Neuronal stem cell (in vitro differentiated cells): ENCODE results near the gene TANGO6.

Source experiments
- DNase-seq: peaks from one replicate; pipeline ENCODE4 v3.0.0-alpha.2; 2013; ENCODE audit warnings: low spot score
- H2AFZ ChIP-seq: one replicate; pipeline ENCODE4 v1.6.1; 2013; ENCODE audit warnings: mild to moderate bottlenecking, low read length, inconsistent platforms
- H2AK5ac ChIP-seq: 2 replicates; pipeline ENCODE4 v1.6.1; 2013; ENCODE audit warnings: low read depth, mild to moderate bottlenecking, inconsistent platforms, low read length, moderate library complexity, mixed read lengths
- H2BK120ac ChIP-seq: 2 replicates; pipeline ENCODE4 v1.6.1; 2013; ENCODE audit warnings: low read depth, mild to moderate bottlenecking, inconsistent platforms, low read length, moderate library complexity, mixed read lengths
- H2BK12ac ChIP-seq: one replicate; pipeline ENCODE4 v1.6.1; 2013; ENCODE audit warnings: low read length, inconsistent platforms
- H2BK15ac ChIP-seq: 2 replicates; pipeline ENCODE4 v1.6.1; 2013; ENCODE audit warnings: mild to moderate bottlenecking, low read length, inconsistent platforms, mixed read lengths
- H2BK5ac ChIP-seq: one replicate; pipeline ENCODE4 v1.6.1; 2013; ENCODE audit warnings: inconsistent platforms, mild to moderate bottlenecking, low read length, moderate library complexity
- H3K14ac ChIP-seq: one replicate; pipeline ENCODE4 v1.6.1; 2013; ENCODE audit warnings: low read length, inconsistent platforms
- H3K18ac ChIP-seq: 2 replicates; pipeline ENCODE4 v1.6.1; 2013; ENCODE audit warnings: low read length, inconsistent platforms
- H3K23ac ChIP-seq: 2 replicates; pipeline ENCODE4 v1.6.1; 2013; ENCODE audit warnings: low read depth, mild to moderate bottlenecking, mixed read lengths, low read length, inconsistent platforms; ENCODE audit not compliant: poor library complexity
- H3K27ac ChIP-seq: replicated peaks from 3 replicates; pipeline ENCODE4 v1.5.1; 2013; ENCODE audit warnings: low read length, inconsistent platforms
- H3K27me3 ChIP-seq, 3 experiments: 2 replicates each; pipeline ENCODE4 v1.6.1; 2013; ENCODE audit warnings: low read length in 3 of 3, mild to moderate bottlenecking in 2 of 3, inconsistent platforms in 1 of 3, low read depth in 1 of 3, mixed read lengths in 1 of 3, moderate library complexity in 1 of 3; ENCODE audit not compliant: control insufficient read depth in 3 of 3, insufficient read depth in 3 of 3
- H3K36me3 ChIP-seq, 2 donors: replicated peaks in 1 of 2; 2 replicates each; pipeline ENCODE4 v1.6.1; 2013; ENCODE audit warnings: low read length in 2 of 2; ENCODE audit not compliant: control insufficient read depth in 2 of 2, insufficient read depth in 2 of 2
- H3K4ac ChIP-seq: 2 replicates; pipeline ENCODE4 v1.6.1; 2013; ENCODE audit warnings: inconsistent platforms, mild to moderate bottlenecking, low read length, moderate library complexity
- H3K4me1 ChIP-seq, 2 donors: 1 replicate in 1 of 2; 2 replicates in 1 of 2; pipeline ENCODE4 v1.6.1; 2013; ENCODE audit warnings: low read length in 2 of 2, low read depth in 1 of 2; ENCODE audit not compliant: control insufficient read depth in 2 of 2, insufficient read depth in 1 of 2
- H3K4me2 ChIP-seq: one replicate; pipeline ENCODE4 v1.6.1; 2013; ENCODE audit warnings: mild to moderate bottlenecking, low read length, inconsistent platforms; ENCODE audit not compliant: insufficient read depth, poor library complexity, severe bottlenecking
- H3K4me3 ChIP-seq, 2 donors: 2 replicates each; pipeline ENCODE4 v1.5.1; 2013; ENCODE audit warnings: low read length in 2 of 2, mild to moderate bottlenecking in 2 of 2, inconsistent platforms in 1 of 2, moderate library complexity in 1 of 2
- H3K79me1 ChIP-seq: one replicate; pipeline ENCODE4 v1.6.1; 2013; ENCODE audit warnings: low read depth, mild to moderate bottlenecking, inconsistent platforms, low read length, moderate library complexity
- H3K9ac ChIP-seq: one replicate; pipeline ENCODE4 v1.6.1; 2013; ENCODE audit warnings: mild to moderate bottlenecking, low read depth, low read length, inconsistent platforms; ENCODE audit not compliant: poor library complexity
- H3K9me3 ChIP-seq, 2 donors: replicated peaks in 1 of 2; 2 replicates each; pipeline versions ENCODE3 to v1.6.1; 2013; ENCODE audit warnings: low read length in 2 of 2, mild to moderate bottlenecking in 2 of 2, inconsistent platforms in 1 of 2, low read depth in 1 of 2, mixed read lengths in 1 of 2, moderate library complexity in 1 of 2; ENCODE audit not compliant: control insufficient read depth in 2 of 2, insufficient read depth in 1 of 2
- H4K8ac ChIP-seq: one replicate; pipeline ENCODE4 v1.6.1; 2013; ENCODE audit warnings: low read depth, mild to moderate bottlenecking, inconsistent platforms, low read length, moderate library complexity
- H4K91ac ChIP-seq: one replicate; pipeline ENCODE4 v1.6.1; 2013; ENCODE audit warnings: low read length, low read depth, mild to moderate bottlenecking, inconsistent platforms; ENCODE audit not compliant: poor library complexity
- WGBS, 2 donors: extraction: QIAGEN DNeasy Blood & Tissue Kit; methylation state at CpG; one replicate each; pipeline ENCODE4 v1.1.7; 2013; ENCODE audit warnings: missing lambda C conversion rate in 2 of 2, mixed read lengths in 1 of 2; ENCODE audit not compliant: insufficient read length in 2 of 2, insufficient replicate concordance in 1 of 2; ENCODE audit errors: extremely low coverage in 2 of 2; 5-methylcytosine and 5-hydroxymethylcytosine counted together

Gene TANGO6

GRCh38 chr16:68873635-68874471 is 30.5 kb downstream of the TANGO6 start:
- Histone ChIP-seq H2BK15ac (no peak overlapping the region), H3K79me1 (no peaks in the 10 kb centered on the region), H2BK5ac (no peak overlapping the region), H4K91ac (no peak overlapping the region), H3K27me3 (no peaks in the 10 kb centered on the region), H3K36me3 (peaks cover 2 to 29% of the 10 kb centered on the region in 2 donors), H3K9ac (no peak overlapping the region), H3K4me3 (no peak overlapping the region), H3K4ac (no peak overlapping the region), H2AK5ac (no peak overlapping the region), H3K23ac (no peak overlapping the region), H3K4me2 (no peak overlapping the region), H2BK120ac (no peak overlapping the region), H3K4me1 (peaks cover 4 to 5% of the 10 kb centered on the region in 2 donors), H2BK12ac (no peak overlapping the region), H4K8ac (no peak overlapping the region), H3K9me3 (peaks cover 0 to 1% of the 10 kb centered on the region in 2 donors), H3K27ac (peak overlapping the region; percentile 58), H3K14ac (no peak overlapping the region), H3K18ac (no peak overlapping the region), H2AFZ (peak overlapping the region; percentile 68)
- DNase-seq: no peak
- no CpG with 5 or more reads among the region's 7 CpGs for WGBS, 2 donors

GRCh38 chr16:68875871-68876270 is 32.5 kb downstream of the TANGO6 start:
- H3K18ac ChIP-seq: no peak overlapping the region
- no peak overlapping the region for H3K27ac ChIP-seq
- WGBS, 2 donors: no CpG with 5 or more reads among the region's 4 CpGs
- peaks cover 2 to 38% of the 10 kb centered on the region in 2 donors for H3K36me3 ChIP-seq
- no peak overlapping the region for H2AFZ ChIP-seq
- no peak overlapping the region for H3K9ac ChIP-seq
- H2BK12ac ChIP-seq: no peak overlapping the region
- H4K8ac ChIP-seq: no peak overlapping the region
- H3K9me3 ChIP-seq: peaks cover 0 to 1% of the 10 kb centered on the region in 2 donors
- peaks cover 4 to 5% of the 10 kb centered on the region in 2 donors for H3K4me1 ChIP-seq
- no peak overlapping the region for H3K4ac ChIP-seq
- no peak overlapping the region for H2BK15ac ChIP-seq
- no peak overlapping the region for H3K4me2 ChIP-seq
- H3K23ac ChIP-seq: no peak overlapping the region
- no peaks in the 10 kb centered on the region for H3K79me1 ChIP-seq
- no peak overlapping the region for H2BK5ac ChIP-seq
- no peak overlapping the region for H2AK5ac ChIP-seq
- no peak for DNase-seq
- no peak overlapping the region for H3K14ac ChIP-seq
- no peaks in the 10 kb centered on the region for H3K27me3 ChIP-seq
- no peak overlapping the region for H4K91ac ChIP-seq
- no peak overlapping the region for H3K4me3 ChIP-seq
- H2BK120ac ChIP-seq: no peak overlapping the region

- Histone ChIP-seq H3K4me1 (no peaks in the 10 kb centered on the region), H2BK15ac (no peak overlapping the region), H3K18ac (no peak overlapping the region), H2BK120ac (no peak overlapping the region), H3K27ac (no peak overlapping the region), H3K14ac (no peak overlapping the region), H3K23ac (no peak overlapping the region), H3K9ac (no peak overlapping the region), H3K4me3 (no peak overlapping the region), H4K91ac (no peak overlapping the region), H3K79me1 (no peaks in the 10 kb centered on the region), H2AK5ac (no peak overlapping the region), H3K27me3 (no peaks in the 10 kb centered on the region), H3K4me2 (no peak overlapping the region), H3K9me3 (no peaks in the 10 kb centered on the region), H3K36me3 (peaks cover 2 to 16% of the 10 kb centered on the region in 2 donors), H2BK5ac (no peak overlapping the region), H2AFZ (no peak overlapping the region), H4K8ac (no peak overlapping the region), H3K4ac (no peak overlapping the region), H2BK12ac (no peak overlapping the region)
- WGBS, 2 donors: no CpG with 5 or more reads among the region's 6 CpGs
- no peak for DNase-seq
These were observed 40.4 kb downstream of the TANGO6 start for GRCh38 chr16:68883685-68884084.

- Histone ChIP-seq H3K27ac (no peak overlapping the region), H4K8ac (no peak overlapping the region), H3K18ac (no peak overlapping the region), H3K9ac (no peak overlapping the region), H3K27me3 (no peaks in the 10 kb centered on the region), H3K9me3 (no peaks in the 10 kb centered on the region), H2BK120ac (no peak overlapping the region), H3K79me1 (no peaks in the 10 kb centered on the region), H3K14ac (no peak overlapping the region), H3K4me2 (no peak overlapping the region), H2BK12ac (no peak overlapping the region), H3K4me1 (no peaks in the 10 kb centered on the region), H3K4me3 (no peak overlapping the region), H2AK5ac (no peak overlapping the region), H3K23ac (no peak overlapping the region), H2AFZ (no peak overlapping the region), H4K91ac (no peak overlapping the region), H2BK15ac (no peak overlapping the region), H3K36me3 (peaks cover 2 to 11% of the 10 kb centered on the region in 2 donors), H2BK5ac (no peak overlapping the region), H3K4ac (no peak overlapping the region)
- no peak for DNase-seq
- WGBS, 2 donors: no CpG with 5 or more reads among the region's 1 CpG
These were observed 41.1 kb downstream of the TANGO6 start for GRCh38 chr16:68884401-68884800.
